ENCODE data around the gene MTF2.

MTF2 gene

GRCh38 chr1:93079685-93080141 lies 630 bp downstream of the MTF2 start:
- H3K36me3 ChIP-seq (ENCODE audit: control insufficient read depth, insufficient read depth, low read length): no peaks in the 10 kb centered on the region
- peaks cover 19% of the 10 kb centered on the region for H3K79me2 ChIP-seq
- peak overlapping the region; percentile 66 for H3K27ac ChIP-seq
- peak overlapping the region; percentile 19 for H3K9ac ChIP-seq
- H2AFZ ChIP-seq: peak overlapping the region; percentile 96
- peak overlapping the region; percentile 99 for H3K4me3 ChIP-seq (ENCODE audit: low read depth, low read length)
- no peaks in the 10 kb centered on the region for H3K27me3 ChIP-seq (ENCODE audit: control insufficient read depth, insufficient read depth, low read length)
- TF ChIP-seq CTCF (IDR thresholded peaks at IDR 0.05): no peak
- H3K4me1 ChIP-seq: no peaks in the 10 kb centered on the region
- peak overlapping the region; percentile 93 for H3K4me2 ChIP-seq (ENCODE audit: low read length)
- H3K9me3 ChIP-seq (ENCODE audit: control insufficient read depth, low read length): no peaks in the 10 kb centered on the region

GRCh38 chr1:93080179-93080823 lies 1.2 kb downstream of the MTF2 start:
- Histone ChIP-seq H3K27me3 (ENCODE audit: control insufficient read depth, insufficient read depth, low read length) (no peaks in the 10 kb centered on the region), H3K27ac (peak overlapping the region; percentile 66), H3K9ac (no peak overlapping the region), H3K4me3 (ENCODE audit: low read depth, low read length) (peak overlapping the region; percentile 99), H2AFZ (no peak overlapping the region), H3K79me2 (peaks cover 19% of the 10 kb centered on the region), H3K4me1 (no peaks in the 10 kb centered on the region), H3K4me2 (ENCODE audit: low read length) (peak overlapping the region; percentile 93), H3K9me3 (ENCODE audit: control insufficient read depth, low read length) (no peaks in the 10 kb centered on the region), H3K36me3 (ENCODE audit: control insufficient read depth, insufficient read depth, low read length) (no peaks in the 10 kb centered on the region)
- TF ChIP-seq CTCF (IDR thresholded peaks at IDR 0.05): peak; percentile 13

GRCh38 chr1:93081716-93082115 lies 2.6 kb downstream of the MTF2 start:
- no peak overlapping the region for H3K4me3 ChIP-seq (ENCODE audit: low read depth, low read length)
- no peak overlapping the region for H2AFZ ChIP-seq
- no peak for TF ChIP-seq CTCF (IDR thresholded peaks at IDR 0.05)
- no peak overlapping the region for H3K9ac ChIP-seq
- H3K4me1 ChIP-seq: no peaks in the 10 kb centered on the region
- H3K9me3 ChIP-seq (ENCODE audit: control insufficient read depth, low read length): no peaks in the 10 kb centered on the region
- peaks cover 24% of the 10 kb centered on the region for H3K79me2 ChIP-seq
- H3K27ac ChIP-seq: no peak overlapping the region
- H3K4me2 ChIP-seq (ENCODE audit: low read length): no peak overlapping the region
- H3K36me3 ChIP-seq (ENCODE audit: control insufficient read depth, insufficient read depth, low read length): no peaks in the 10 kb centered on the region
- H3K27me3 ChIP-seq (ENCODE audit: control insufficient read depth, insufficient read depth, low read length): no peaks in the 10 kb centered on the region

- Histone ChIP-seq H3K27ac (no peak overlapping the region), H3K9ac (no peak overlapping the region), H3K27me3 (ENCODE audit: control insufficient read depth, insufficient read depth, low read length) (no peaks in the 10 kb centered on the region), H3K4me2 (ENCODE audit: low read length) (no peak overlapping the region), H3K36me3 (ENCODE audit: control insufficient read depth, insufficient read depth, low read length) (no peaks in the 10 kb centered on the region), H3K4me1 (no peaks in the 10 kb centered on the region), H3K4me3 (ENCODE audit: low read depth, low read length) (no peak overlapping the region), H2AFZ (no peak overlapping the region), H3K79me2 (peaks cover 26% of the 10 kb centered on the region), H3K9me3 (ENCODE audit: control insufficient read depth, low read length) (no peaks in the 10 kb centered on the region)
- no peak for TF ChIP-seq CTCF (IDR thresholded peaks at IDR 0.05)
Observed at GRCh38 chr1:93082313-93082712, 3.2 kb downstream of the MTF2 start.

GRCh38 chr1:93083979-93084378 lies 4.9 kb downstream of the MTF2 start:
- TF ChIP-seq CTCF (IDR thresholded peaks at IDR 0.05): no peak
- Histone ChIP-seq H3K4me1 (no peaks in the 10 kb centered on the region), H3K36me3 (ENCODE audit: control insufficient read depth, insufficient read depth, low read length) (no peaks in the 10 kb centered on the region), H3K9ac (no peak overlapping the region), H3K9me3 (ENCODE audit: control insufficient read depth, low read length) (no peaks in the 10 kb centered on the region), H3K27ac (no peak overlapping the region), H2AFZ (no peak overlapping the region), H3K4me2 (ENCODE audit: low read length) (no peak overlapping the region), H3K79me2 (peaks cover 26% of the 10 kb centered on the region), H3K4me3 (ENCODE audit: low read depth, low read length) (no peak overlapping the region), H3K27me3 (ENCODE audit: control insufficient read depth, insufficient read depth, low read length) (no peaks in the 10 kb centered on the region)

Measured in parathyroid adenoma (tissue), 2 donors.